OCI-M2 (cell line): ENCODE results near the gene FZR1.

Source experiments
- DNase-seq: peaks from one replicate; lab custom pipeline; 2025; ENCODE audit not compliant: unreplicated experiment; lab: John Stamatoyannopoulos, UW

Gene FZR1

GRCh38 chr19:3505598-3506383 is at the start of gene FZR1:
Gene FZR1, plus strand, starts transcription at chr19:3506311. Its CDS starts 16,679 bp downstream, at chr19:3522990.
- peak; percentile 62 for DNase-seq

- DNase-seq, result no peak
Measured at GRCh38 chr19:3456925-3457527, 49.1 kb upstream of the FZR1 start.

- DNase-seq, result no peak
Measured at GRCh38 chr19:3457528-3458228, 48.4 kb upstream of the FZR1 start.

GRCh38 chr19:3458229-3459088 is 47.7 kb upstream of the FZR1 start:
- no peak for DNase-seq

GRCh38 chr19:3459089-3459881 is 46.8 kb upstream of the FZR1 start:
- DNase-seq, result no peak

- DNase-seq, result no peak
Measured at GRCh38 chr19:3459965-3460582, 46.0 kb upstream of the FZR1 start.

- DNase-seq, result no peak
Measured at GRCh38 chr19:3462991-3463713, 43.0 kb upstream of the FZR1 start.

GRCh38 chr19:3463714-3464586 is 42.2 kb upstream of the FZR1 start:
- no peak for DNase-seq

GRCh38 chr19:3464587-3465235 is 41.4 kb upstream of the FZR1 start:
- DNase-seq, result no peak

- DNase-seq, result no peak
Measured at GRCh38 chr19:3465552-3465951, 40.6 kb upstream of the FZR1 start.

GRCh38 chr19:3466635-3467034 is 39.5 kb upstream of the FZR1 start:
- no peak for DNase-seq

GRCh38 chr19:3467437-3468198 is 38.5 kb upstream of the FZR1 start:
- no peak for DNase-seq

GRCh38 chr19:3468211-3468610 is 37.9 kb upstream of the FZR1 start:
- no peak for DNase-seq

GRCh38 chr19:3469638-3470499 is 36.2 kb upstream of the FZR1 start:
- no peak for DNase-seq

GRCh38 chr19:3470500-3471128 is 35.5 kb upstream of the FZR1 start:
- DNase-seq, result no peak
